ENCODE results near the gene SOCS1. TPM values are rescaled to one million over a fixed set of nuclear protein-coding genes. Genes with fewer than 3 reads are reported as not detected.

The SOCS1 gene
- total RNA-seq, 1 donor from 2014 or later, result 76.2 TPM

GRCh38 chr16:11234884-11235702, 20.9 kb downstream of the SOCS1 start:
- Mint-ChIP-seq H3K27me3 (no peaks in the 10 kb centered on the region), H3K27ac (no peak overlapping the region)

GRCh38 chr16:11233727-11234376, 22.2 kb downstream of the SOCS1 start:
- H3K27me3 Mint-ChIP-seq, result no peaks in the 10 kb centered on the region
- ATAC-seq (ENCODE audit: low read depth), result no peak
- ChIA-PET POLR2A (interaction anchor here (0.6 to 2.1 kb wide), 9 partner anchors 9 to 269 kb away, joined by 3 to 18 read pairs (median 6); no protein-coding TSS in a partner anchor), CTCF (interaction anchor here (0.6 to 1.8 kb wide), 4 partner anchors 21 to 491 kb away, joined by 3 to 4 read pairs (median 4); no protein-coding TSS in a partner anchor)
- intact Hi-C loops (cut with micrococcal nuclease), result loop anchor here (1.0 kb wide), 2 partner anchors 9 to 21 kb away; no protein-coding TSS in a partner anchor
- DNase-seq, result no peak
- TF ChIP-seq CTCF (IDR thresholded peaks at IDR 0.05), result no peak
- H3K4me3 Mint-ChIP-seq, result no peak overlapping the region
- no peaks in the 10 kb centered on the region for H3K9me3 Mint-ChIP-seq
- H3K27ac Mint-ChIP-seq, result peak overlapping the region; percentile 61
- H3K36me3 Mint-ChIP-seq (ENCODE audit: low read depth), result no peaks in the 10 kb centered on the region
- peaks cover 41% of the 10 kb centered on the region for H3K4me1 Mint-ChIP-seq

More at GRCh38 chr16:11234884-11235702, 20.9 kb downstream of the SOCS1 start:
- ChIA-PET POLR2A (interaction anchor here (0.6 to 1.6 kb wide), 3 partner anchors 10 to 21 kb away, joined by 3 to 5 read pairs (median 4); partner anchors contain the start of gene SOCS1), CTCF (no interaction called here)
- Mint-ChIP-seq H3K36me3 (ENCODE audit: low read depth) (no peaks in the 10 kb centered on the region), H3K4me1 (peaks cover 37% of the 10 kb centered on the region), H3K9me3 (no peaks in the 10 kb centered on the region), H3K4me3 (no peak overlapping the region)
- no peak for TF ChIP-seq CTCF (IDR thresholded peaks at IDR 0.05)
- DNase-seq (no peak), ATAC-seq (ENCODE audit: low read depth) (no peak)
- intact Hi-C loops (cut with micrococcal nuclease), result no loop called here

GRCh38 chr16:11232852-11233726, 22.9 kb downstream of the SOCS1 start:
- Mint-ChIP-seq H3K36me3 (ENCODE audit: low read depth) (no peaks in the 10 kb centered on the region), H3K4me3 (peak overlapping the region; percentile 35), H3K27ac (peak overlapping the region; percentile 61), H3K27me3 (no peaks in the 10 kb centered on the region), H3K4me1 (peaks cover 46% of the 10 kb centered on the region), H3K9me3 (no peaks in the 10 kb centered on the region)
- ChIA-PET CTCF (interaction anchor here (0.6 to 1.8 kb wide), 6 partner anchors 10 to 492 kb away, joined by 3 to 5 read pairs (median 4); partner anchors contain the start of gene SOCS1), POLR2A (interaction anchor here (0.6 to 2.1 kb wide), 13 partner anchors 8 to 268 kb away, joined by 3 to 18 read pairs (median 5); no protein-coding TSS in a partner anchor)
- TF ChIP-seq CTCF (IDR thresholded peaks at IDR 0.05), result no peak
- DNase-seq, result peak; percentile 52
- peak; percentile 79 for ATAC-seq (ENCODE audit: low read depth)
- intact Hi-C loops (cut with micrococcal nuclease), result loop anchor here (1.0 kb wide), 2 partner anchors 8 to 22 kb away; no protein-coding TSS in a partner anchor

- H3K4me1 Mint-ChIP-seq, result peaks cover 46% of the 10 kb centered on the region
- no peak for ATAC-seq (ENCODE audit: low read depth)
- H3K27ac Mint-ChIP-seq, result peak overlapping the region; percentile 41
- intact Hi-C loops (cut with micrococcal nuclease), result no loop called here
- TF ChIP-seq CTCF (IDR thresholded peaks at IDR 0.05), result no peak
- H3K27me3 Mint-ChIP-seq, result no peaks in the 10 kb centered on the region
- H3K4me3 Mint-ChIP-seq, result no peak overlapping the region
- H3K9me3 Mint-ChIP-seq, result no peaks in the 10 kb centered on the region
- no peak for DNase-seq
- POLR2A ChIA-PET, result interaction anchor here (0.6 to 2.1 kb wide), 9 partner anchors 8 to 267 kb away, joined by 3 to 18 read pairs (median 6); no protein-coding TSS in a partner anchor
- no peaks in the 10 kb centered on the region for H3K36me3 Mint-ChIP-seq (ENCODE audit: low read depth)
- CTCF ChIA-PET, result interaction anchor here (1.1 to 1.3 kb wide), 3 partner anchors 9 to 23 kb away, joined by 3 to 5 read pairs (median 3); partner anchors contain the start of gene SOCS1
Measured at GRCh38 chr16:11232302-11232851, 23.6 kb downstream of the SOCS1 start.

All from activated B cell treated with CpG ODN at 0.5 μM for 24 hours (primary cell).